Measurements from ENCODE around the gene DCDC2. TPM values are rescaled to one million over a fixed set of nuclear protein-coding genes. Genes with fewer than 3 reads are reported as not detected.

DCDC2 gene
- total RNA-seq, 2 donors from 2014 or later: 0.34 to 2.5 TPM

DNA sequence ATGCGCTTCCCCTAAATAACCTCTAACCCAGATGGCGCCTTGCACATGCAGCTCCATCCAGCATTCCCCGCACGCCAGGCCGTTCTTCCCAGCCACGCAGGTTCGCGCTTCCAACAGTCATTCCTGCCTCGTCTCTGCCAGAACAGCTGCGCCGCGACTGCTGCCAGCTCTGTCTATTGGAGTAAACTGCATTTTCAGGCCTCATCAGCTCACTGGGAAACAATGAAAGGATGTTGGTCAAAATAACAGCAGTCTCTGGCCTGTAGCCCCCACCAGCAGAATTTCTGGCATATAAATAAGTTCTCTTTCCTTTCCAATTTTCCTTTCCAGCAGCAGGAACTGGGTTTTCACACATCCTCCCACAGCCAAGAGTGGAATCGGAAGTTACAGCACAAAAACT, 217.3 kb downstream of the DCDC2 start:
- DNase-seq (ENCODE audit: low spot score): no peak
- no peak for TF ChIP-seq POLR2AphosphoS5 (IDR thresholded peaks at IDR 0.05)
- TF ChIP-seq, protein P1, sequence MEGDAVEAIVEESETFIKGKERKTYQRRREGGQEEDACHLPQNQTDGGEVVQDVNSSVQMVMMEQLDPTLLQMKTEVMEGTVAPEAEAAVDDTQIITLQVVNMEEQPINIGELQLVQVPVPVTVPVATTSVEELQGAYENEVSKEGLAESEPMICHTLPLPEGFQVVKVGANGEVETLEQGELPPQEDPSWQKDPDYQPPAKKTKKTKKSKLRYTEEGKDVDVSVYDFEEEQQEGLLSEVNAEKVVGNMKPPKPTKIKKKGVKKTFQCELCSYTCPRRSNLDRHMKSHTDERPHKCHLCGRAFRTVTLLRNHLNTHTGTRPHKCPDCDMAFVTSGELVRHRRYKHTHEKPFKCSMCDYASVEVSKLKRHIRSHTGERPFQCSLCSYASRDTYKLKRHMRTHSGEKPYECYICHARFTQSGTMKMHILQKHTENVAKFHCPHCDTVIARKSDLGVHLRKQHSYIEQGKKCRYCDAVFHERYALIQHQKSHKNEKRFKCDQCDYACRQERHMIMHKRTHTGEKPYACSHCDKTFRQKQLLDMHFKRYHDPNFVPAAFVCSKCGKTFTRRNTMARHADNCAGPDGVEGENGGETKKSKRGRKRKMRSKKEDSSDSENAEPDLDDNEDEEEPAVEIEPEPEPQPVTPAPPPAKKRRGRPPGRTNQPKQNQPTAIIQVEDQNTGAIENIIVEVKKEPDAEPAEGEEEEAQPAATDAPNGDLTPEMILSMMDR (IDR thresholded peaks at IDR 0.05): no peak
- no peak for TF ChIP-seq POLR2A (IDR thresholded peaks at IDR 0.05)
- no peaks in the 10 kb centered on the region for H3K36me3 ChIP-seq
- no peaks in the 10 kb centered on the region for H3K9me3 ChIP-seq
- no peaks in the 10 kb centered on the region for H3K4me1 ChIP-seq (replicated peaks)
- H3K4me3 ChIP-seq: no peak overlapping the region
- 79% methylated on average over 13 of the region's 13 CpGs for WGBS
- intact Hi-C loops (cut with DNase I): no loop called here
- H3K27ac ChIP-seq: no peak overlapping the region
- no peaks in the 10 kb centered on the region for H3K27me3 ChIP-seq (replicated peaks; ENCODE audit: insufficient read depth)

- no peaks in the 10 kb centered on the region for H3K9me3 ChIP-seq
- intact Hi-C loops (cut with DNase I): no loop called here
- no peak overlapping the region for H3K4me3 ChIP-seq
- no peak for TF ChIP-seq POLR2A (IDR thresholded peaks at IDR 0.05)
- TF ChIP-seq, protein P1 (IDR thresholded peaks at IDR 0.05): no peak
- 71% methylated on average over 2 of the region's 2 CpGs for WGBS
- H3K27ac ChIP-seq: no peak overlapping the region
- no peaks in the 10 kb centered on the region for H3K4me1 ChIP-seq (replicated peaks)
- H3K27me3 ChIP-seq (replicated peaks; ENCODE audit: insufficient read depth): no peaks in the 10 kb centered on the region
- H3K36me3 ChIP-seq: no peaks in the 10 kb centered on the region
- DNase-seq (ENCODE audit: low spot score): no peak
Measured at GRCh38 chr6:24139639-24140038, 218.2 kb downstream of the DCDC2 start.

GRCh38 chr6:24139080-24139479, 218.8 kb downstream of the DCDC2 start:
- TF ChIP-seq POLR2AphosphoS5 (IDR thresholded peaks at IDR 0.05) (no peak), POLR2A (IDR thresholded peaks at IDR 0.05) (no peak)
- TF ChIP-seq, protein P1 (IDR thresholded peaks at IDR 0.05): no peak
- intact Hi-C loops (cut with DNase I): no loop called here
- 85% methylated on average over 2 of the region's 2 CpGs for WGBS

GRCh38 chr6:24131751-24132150, 226.1 kb downstream of the DCDC2 start:
- WGBS: 82% methylated on average over 2 of the region's 2 CpGs
- DNase-seq (ENCODE audit: low spot score): no peak
- intact Hi-C loops (cut with DNase I): no loop called here
- no peaks in the 10 kb centered on the region for H3K27me3 ChIP-seq (replicated peaks; ENCODE audit: insufficient read depth)
- no peak for TF ChIP-seq POLR2A (IDR thresholded peaks at IDR 0.05)
- TF ChIP-seq, protein P1 (IDR thresholded peaks at IDR 0.05): no peak
- TF ChIP-seq POLR2AphosphoS5 (IDR thresholded peaks at IDR 0.05): no peak
- no peak overlapping the region for H3K4me3 ChIP-seq
- H3K27ac ChIP-seq: no peak overlapping the region
- H3K4me1 ChIP-seq (replicated peaks): no peaks in the 10 kb centered on the region
- no peaks in the 10 kb centered on the region for H3K9me3 ChIP-seq
- H3K36me3 ChIP-seq: no peaks in the 10 kb centered on the region

More at GRCh38 chr6:24139080-24139479, 218.8 kb downstream of the DCDC2 start:
- H3K36me3 ChIP-seq: no peaks in the 10 kb centered on the region
- H3K27me3 ChIP-seq (replicated peaks; ENCODE audit: insufficient read depth): no peaks in the 10 kb centered on the region
- no peak overlapping the region for H3K4me3 ChIP-seq
- no peaks in the 10 kb centered on the region for H3K9me3 ChIP-seq
- H3K4me1 ChIP-seq (replicated peaks): no peaks in the 10 kb centered on the region
- H3K27ac ChIP-seq: no peak overlapping the region
- DNase-seq (ENCODE audit: low spot score): no peak

DNA sequence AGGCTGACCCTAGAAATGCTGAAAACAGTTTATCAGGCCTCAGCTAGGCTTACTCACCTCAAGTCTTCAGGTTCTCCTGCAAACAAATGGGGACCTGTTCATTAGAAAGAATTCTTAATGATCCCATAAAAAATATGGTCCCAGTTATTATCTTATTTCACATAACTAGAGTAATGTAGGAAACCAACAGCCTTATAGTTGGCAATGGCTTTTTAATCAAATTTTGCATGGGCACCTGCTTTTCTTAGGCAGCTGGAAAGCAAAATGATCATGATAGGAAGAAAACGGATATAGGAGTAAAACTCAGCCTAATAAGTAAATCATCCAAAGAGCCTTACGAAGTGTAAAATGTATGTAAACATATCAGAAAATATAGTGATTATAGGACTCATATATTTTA, 230.5 kb downstream of the DCDC2 start:
- intact Hi-C loops (cut with DNase I): no loop called here
- no peaks in the 10 kb centered on the region for H3K9me3 ChIP-seq

More for the DNA sequence above, 230.5 kb downstream of the DCDC2 start:
- no peaks in the 10 kb centered on the region for H3K4me1 ChIP-seq (replicated peaks)
- WGBS: 76% methylated on average over 2 of the region's 2 CpGs
- no peak overlapping the region for H3K4me3 ChIP-seq
- DNase-seq (ENCODE audit: low spot score): no peak
- H3K27ac ChIP-seq: no peak overlapping the region
- no peaks in the 10 kb centered on the region for H3K27me3 ChIP-seq (replicated peaks; ENCODE audit: insufficient read depth)
- no peak for TF ChIP-seq POLR2AphosphoS5 (IDR thresholded peaks at IDR 0.05)
- no peak for TF ChIP-seq POLR2A (IDR thresholded peaks at IDR 0.05)
- no peaks in the 10 kb centered on the region for H3K36me3 ChIP-seq
